Activated CD8-positive, alpha-beta T cell treated with anti-CD3 and anti-CD28 coated beads, Interleukin-2, amount 10 ng/mL, durations not matched to agents 7 days and 5 days (primary cell): ENCODE data around the gene PPP3CB. TPM values are rescaled to one million over a fixed set of nuclear protein-coding genes. Genes with fewer than 3 reads are reported as not detected.

ENCODE experiments used
- ATAC-seq: fragments of 150-1000 bp; cut with Tn5 transposase; one replicate; pipeline ENCODE4 v1.10.0; 2021; ENCODE audit warnings: moderate library complexity
- CTCF ChIA-PET: fragments of 350-600 bp; sonication (Branson Sonifier 250); formaldehyde crosslinking; loops from one replicate; lab custom pipeline; 2021; ENCODE audit warnings: antibody characterized with exemption; lab: Charles Lee
- POLR2A ChIA-PET: fragments of 350-600 bp; sonication (Branson Sonifier 250); formaldehyde crosslinking; loops from one replicate; lab custom pipeline; 2021; ENCODE audit warnings: antibody characterized with exemption; lab: Charles Lee
- DNase-seq: peaks from one replicate; pipeline ENCODE4 v3.0.0-alpha.2; 2020
- H3K27ac Mint-ChIP-seq: one replicate; pipeline ENCODE4 v1.8.0; 2021; ENCODE audit warnings: mild to moderate bottlenecking, mixed read lengths
- H3K27me3 Mint-ChIP-seq: one replicate; pipeline ENCODE4 v1.8.0; 2021; ENCODE audit warnings: low read depth, mixed read lengths
- H3K36me3 Mint-ChIP-seq: one replicate; pipeline ENCODE4 v1.8.0; 2021; ENCODE audit warnings: low read depth, mixed read lengths
- H3K4me1 Mint-ChIP-seq: one replicate; pipeline ENCODE4 v1.8.0; 2021; ENCODE audit warnings: low read depth, mixed read lengths
- H3K4me3 Mint-ChIP-seq: one replicate; pipeline ENCODE4 v1.8.0; 2021; ENCODE audit warnings: mild to moderate bottlenecking, mixed read lengths
- H3K9me3 Mint-ChIP-seq: one replicate; pipeline ENCODE4 v1.8.0; 2022; ENCODE audit warnings: mixed read lengths; ENCODE audit not compliant: insufficient read depth
- total RNA-seq, 2 experiments: library from RNA; stranded (reverse); gene quantifications; one replicate each; pipeline ENCODE4 v1.2.3, GENCODE V29; 2021

The PPP3CB gene
- total RNA-seq, 2 experiments from 2014 or later = 38.9 to 41.3 TPM

GRCh38 chr10:73509695-73510094, 13.9 kb upstream of the PPP3CB start:
- H3K27ac Mint-ChIP-seq = no peak overlapping the region
- DNase-seq (peak; percentile 48), ATAC-seq (peak; percentile 44)
- ChIA-PET CTCF (interaction anchor here (1.0 kb wide), 1 partner anchor 20 kb away, joined by 3 read pairs; no protein-coding TSS in a partner anchor), POLR2A (interaction anchor here (0.6 kb wide), 1 partner anchor 1135 kb away, joined by 3 read pairs; no protein-coding TSS in a partner anchor)
- no peak overlapping the region for H3K4me3 Mint-ChIP-seq
- H3K4me1 Mint-ChIP-seq = peaks cover 4% of the 10 kb centered on the region
- no peaks in the 10 kb centered on the region for H3K9me3 Mint-ChIP-seq
- peaks cover 5% of the 10 kb centered on the region for H3K36me3 Mint-ChIP-seq
- no peaks in the 10 kb centered on the region for H3K27me3 Mint-ChIP-seq

GRCh38 chr10:73506491-73506890, 10.7 kb upstream of the PPP3CB start:
- DNase-seq (no peak), ATAC-seq (no peak)
- H3K4me3 Mint-ChIP-seq = no peak overlapping the region
- ChIA-PET POLR2A (interaction anchor here (3.0 kb wide), 1 partner anchor 11 kb away, joined by 13 read pairs; the partner anchor contains the start of gene PPP3CB), CTCF (interaction anchor here (1.0 kb wide), 1 partner anchor 137 kb away, joined by 3 read pairs; no protein-coding TSS in a partner anchor)
- H3K4me1 Mint-ChIP-seq = peaks cover 10% of the 10 kb centered on the region
- no peaks in the 10 kb centered on the region for H3K9me3 Mint-ChIP-seq
- H3K36me3 Mint-ChIP-seq = peaks cover 15% of the 10 kb centered on the region
- H3K27me3 Mint-ChIP-seq = no peaks in the 10 kb centered on the region
- H3K27ac Mint-ChIP-seq = no peak overlapping the region

- Mint-ChIP-seq H3K36me3 (peaks cover 19% of the 10 kb centered on the region), H3K4me1 (peaks cover 15% of the 10 kb centered on the region), H3K27ac (no peak overlapping the region), H3K4me3 (no peak overlapping the region), H3K9me3 (no peaks in the 10 kb centered on the region), H3K27me3 (no peaks in the 10 kb centered on the region)
- ATAC-seq (no peak), DNase-seq (no peak)
- ChIA-PET CTCF (interaction anchor here (1.0 kb wide), 1 partner anchor 138 kb away, joined by 3 read pairs; no protein-coding TSS in a partner anchor), POLR2A (interaction anchor here (3.0 kb wide), 1 partner anchor 11 kb away, joined by 13 read pairs; the partner anchor contains the start of gene PPP3CB)
Measured at GRCh38 chr10:73506074-73506473, 10.2 kb upstream of the PPP3CB start.

GRCh38 chr10:73503037-73503436, 7.2 kb upstream of the PPP3CB start:
- ChIA-PET CTCF (interaction anchor here (0.7 kb wide), 1 partner anchor 11 kb away, joined by 3 read pairs; no protein-coding TSS in a partner anchor), POLR2A (no interaction called here)
- Mint-ChIP-seq H3K27me3 (no peaks in the 10 kb centered on the region), H3K27ac (no peak overlapping the region), H3K4me3 (no peak overlapping the region), H3K4me1 (peaks cover 17% of the 10 kb centered on the region), H3K36me3 (peaks cover 22% of the 10 kb centered on the region), H3K9me3 (no peaks in the 10 kb centered on the region)
- ATAC-seq = no peak
- no peak for DNase-seq

- H3K4me3 Mint-ChIP-seq = no peak overlapping the region
- peaks cover 28% of the 10 kb centered on the region for H3K36me3 Mint-ChIP-seq
- ATAC-seq = no peak
- H3K27ac Mint-ChIP-seq = peak overlapping the region; percentile 37
- POLR2A ChIA-PET = no interaction called here
- DNase-seq = no peak
- CTCF ChIA-PET = interaction anchor here (1.0 to 1.4 kb wide), 4 partner anchors 10 to 247 kb away, joined by 3 to 5 read pairs (median 4); no protein-coding TSS in a partner anchor
- H3K9me3 Mint-ChIP-seq = no peaks in the 10 kb centered on the region
- H3K4me1 Mint-ChIP-seq = peaks cover 27% of the 10 kb centered on the region
- H3K27me3 Mint-ChIP-seq = no peaks in the 10 kb centered on the region
Measured at GRCh38 chr10:73501651-73502050, 5.8 kb upstream of the PPP3CB start.

GRCh38 chr10:73497623-73498022, 1.8 kb upstream of the PPP3CB start:
- Mint-ChIP-seq H3K4me1 (peaks cover 56% of the 10 kb centered on the region), H3K4me3 (no peak overlapping the region), H3K36me3 (peaks cover 38% of the 10 kb centered on the region), H3K27me3 (no peaks in the 10 kb centered on the region), H3K27ac (no peak overlapping the region), H3K9me3 (no peaks in the 10 kb centered on the region)
- no peak for DNase-seq
- POLR2A ChIA-PET = interaction anchor here (3.5 kb wide), 1 partner anchor 85 kb away, joined by 16 read pairs; the partner anchor contains the start of gene ANXA7
- CTCF ChIA-PET = interaction anchor here (1.0 kb wide), 1 partner anchor 31 kb away, joined by 3 read pairs; no protein-coding TSS in a partner anchor
- ATAC-seq = no peak

GRCh38 chr10:73495226-73495883, 469 bp downstream of the PPP3CB start:
- DNase-seq (peak; percentile 93), ATAC-seq (peak; percentile 94)
- Mint-ChIP-seq H3K36me3 (peaks cover 34% of the 10 kb centered on the region), H3K27ac (peak overlapping the region; percentile 96), H3K27me3 (no peaks in the 10 kb centered on the region), H3K9me3 (no peaks in the 10 kb centered on the region), H3K4me3 (peak overlapping the region; percentile 94), H3K4me1 (peaks cover 44% of the 10 kb centered on the region)
- ChIA-PET POLR2A (interaction anchor here (0.5 to 3.5 kb wide), 16 partner anchors 9 to 327 kb away, joined by 3 to 16 read pairs (median 5); partner anchors contain the start of genes ANXA7, CFAP70, DNAJC9 and ECD), CTCF (interaction anchor here (1.1 to 1.6 kb wide), 4 partner anchors 130 to 248 kb away, joined by 3 to 9 read pairs (median 4); partner anchors contain the start of gene DNAJC9)

GRCh38 chr10:73494877-73495225, 973 bp downstream of the PPP3CB start:
- peak overlapping the region; percentile 96 for H3K27ac Mint-ChIP-seq
- peaks cover 44% of the 10 kb centered on the region for H3K4me1 Mint-ChIP-seq
- no peaks in the 10 kb centered on the region for H3K27me3 Mint-ChIP-seq
- CTCF ChIA-PET = interaction anchor here (1.1 to 1.6 kb wide), 4 partner anchors 131 to 248 kb away, joined by 3 to 9 read pairs (median 4); partner anchors contain the start of gene DNAJC9
- no peak for DNase-seq
- peaks cover 37% of the 10 kb centered on the region for H3K36me3 Mint-ChIP-seq
- peak overlapping the region; percentile 94 for H3K4me3 Mint-ChIP-seq
- no peak for ATAC-seq
- POLR2A ChIA-PET = interaction anchor here (0.5 to 3.5 kb wide), 13 partner anchors 8 to 327 kb away, joined by 3 to 16 read pairs (median 7); partner anchors contain the start of genes ANXA7, CFAP70, DNAJC9 and ECD
- H3K9me3 Mint-ChIP-seq = no peaks in the 10 kb centered on the region

GRCh38 chr10:73494213-73494612, 1.6 kb downstream of the PPP3CB start:
- DNase-seq (no peak), ATAC-seq (no peak)
- Mint-ChIP-seq H3K36me3 (peaks cover 34% of the 10 kb centered on the region), H3K27ac (no peak overlapping the region), H3K4me3 (peak overlapping the region; percentile 40), H3K9me3 (no peaks in the 10 kb centered on the region), H3K27me3 (no peaks in the 10 kb centered on the region), H3K4me1 (peaks cover 44% of the 10 kb centered on the region)
- POLR2A ChIA-PET = interaction anchor here (0.6 to 3.5 kb wide), 6 partner anchors 13 to 326 kb away, joined by 3 to 16 read pairs (median 9); partner anchors contain the start of genes ANXA7, CFAP70, ECD and FAM149B1
- CTCF ChIA-PET = interaction anchor here (1.3 kb wide), 1 partner anchor 230 kb away, joined by 3 read pairs; no protein-coding TSS in a partner anchor

GRCh38 chr10:73493781-73494180, 2.0 kb downstream of the PPP3CB start:
- POLR2A ChIA-PET = interaction anchor here (0.6 to 2.4 kb wide), 3 partner anchors 136 to 262 kb away, joined by 3 to 14 read pairs (median 5); partner anchors contain the start of genes CFAP70 and MRPS16
- Mint-ChIP-seq H3K27ac (peak overlapping the region; percentile 43), H3K36me3 (peaks cover 37% of the 10 kb centered on the region), H3K4me3 (peak overlapping the region; percentile 40), H3K27me3 (no peaks in the 10 kb centered on the region), H3K9me3 (no peaks in the 10 kb centered on the region), H3K4me1 (peaks cover 44% of the 10 kb centered on the region)
- DNase-seq (no peak), ATAC-seq (no peak)
- CTCF ChIA-PET = interaction anchor here (0.7 kb wide), 1 partner anchor 24 kb away, joined by 3 read pairs; no protein-coding TSS in a partner anchor

- H3K27me3 Mint-ChIP-seq = no peaks in the 10 kb centered on the region
- H3K4me1 Mint-ChIP-seq = peaks cover 1% of the 10 kb centered on the region
- no peak for ATAC-seq
- no peak overlapping the region for H3K4me3 Mint-ChIP-seq
- ChIA-PET POLR2A (interaction anchor here (1.2 kb wide), 1 partner anchor 9 kb away, joined by 5 read pairs; no protein-coding TSS in a partner anchor), CTCF (no interaction called here)
- peaks cover 30% of the 10 kb centered on the region for H3K36me3 Mint-ChIP-seq
- H3K9me3 Mint-ChIP-seq = no peaks in the 10 kb centered on the region
- no peak overlapping the region for H3K27ac Mint-ChIP-seq
- no peak for DNase-seq
Measured at GRCh38 chr10:73486601-73487000, 9.2 kb downstream of the PPP3CB start.
